Astrocyte (in vitro differentiated cells and primary cell): Measurements from ENCODE around the gene SLC25A13. TPM values are rescaled to one million over a fixed set of nuclear protein-coding genes. Genes with fewer than 3 reads are reported as not detected.

Experiments
- DNase-seq: peaks from one replicate; pipeline ENCODE4 v3.0.0-alpha.2; 2010; ENCODE audit warnings: low read depth
- FAIRE-seq: peaks from 2 replicates; lab custom pipeline; 2011; peaks lifted over from hg19 to GRCh38; lab: Jason Lieb, UNC
- H2AFZ ChIP-seq: 2 replicates; pipeline ENCODE4 v1.6.0; 2012; ENCODE audit warnings: low read depth, low read length, inconsistent platforms
- H3K27ac ChIP-seq: 2 replicates; pipeline ENCODE4 v1.5.1; 2011; ENCODE audit warnings: low read depth, low read length, inconsistent platforms
- H3K27me3 ChIP-seq: 2 replicates; pipeline ENCODE4 v1.6.0; 2011; ENCODE audit warnings: low read length, inconsistent platforms; ENCODE audit not compliant: insufficient read depth
- H3K36me3 ChIP-seq: 2 replicates; pipeline ENCODE4 v1.5.1; 2011; ENCODE audit warnings: low read length, inconsistent platforms; ENCODE audit not compliant: insufficient read depth
- H3K4me1 ChIP-seq: 2 replicates; pipeline ENCODE4 v1.5.1; 2011; ENCODE audit warnings: low read length, inconsistent platforms; ENCODE audit not compliant: insufficient read depth
- H3K4me2 ChIP-seq: 2 replicates; pipeline ENCODE4 v1.6.0; 2012; ENCODE audit warnings: low read length, inconsistent platforms
- H3K4me3 ChIP-seq: 2 replicates; pipeline ENCODE4 v1.5.1; 2011; ENCODE audit warnings: low read depth, mild to moderate bottlenecking, low read length, inconsistent platforms; ENCODE audit not compliant: insufficient read depth
- H3K79me2 ChIP-seq: 2 replicates; pipeline ENCODE4 v1.6.0; 2012; ENCODE audit warnings: mild to moderate bottlenecking, low read length, inconsistent platforms; ENCODE audit not compliant: insufficient read depth
- H3K9ac ChIP-seq: 2 replicates; pipeline ENCODE4 v1.6.0; 2012; ENCODE audit warnings: mild to moderate bottlenecking, low read length, inconsistent platforms
- H3K9me3 ChIP-seq: 2 replicates; pipeline ENCODE4 v1.5.1; 2012; ENCODE audit warnings: low read depth, mild to moderate bottlenecking, low read length, inconsistent platforms; ENCODE audit not compliant: insufficient read depth
- H4K20me1 ChIP-seq: 2 replicates; pipeline ENCODE4 v1.6.0; 2012; ENCODE audit warnings: low read length, inconsistent platforms; ENCODE audit not compliant: insufficient read depth
- H3K27ac Mint-ChIP-seq: one replicate; pipeline ENCODE4 v1.8.0; 2021; ENCODE audit warnings: mild to moderate bottlenecking, mixed read lengths; ENCODE audit not compliant: unreplicated experiment
- H3K27me3 Mint-ChIP-seq: one replicate; pipeline ENCODE4 v1.8.0; 2021; ENCODE audit warnings: low read depth, mixed read lengths; ENCODE audit not compliant: unreplicated experiment
- H3K36me3 Mint-ChIP-seq: one replicate; pipeline ENCODE4 v1.8.0; 2021; ENCODE audit warnings: low read depth, mixed read lengths; ENCODE audit not compliant: unreplicated experiment
- H3K4me1 Mint-ChIP-seq: one replicate; pipeline ENCODE4 v1.8.0; 2021; ENCODE audit warnings: low read depth, mixed read lengths; ENCODE audit not compliant: unreplicated experiment
- H3K4me3 Mint-ChIP-seq: one replicate; pipeline ENCODE4 v1.8.0; 2021; ENCODE audit warnings: mild to moderate bottlenecking, moderate library complexity, mixed read lengths; ENCODE audit not compliant: unreplicated experiment
- H3K9me3 Mint-ChIP-seq: one replicate; pipeline ENCODE4 v1.8.0; 2021; ENCODE audit warnings: mild to moderate bottlenecking, mixed read lengths; ENCODE audit not compliant: unreplicated experiment
- CTCF ChIP-seq: IDR thresholded peaks from 2 replicates; pipeline ENCODE4 v1.5.1; 2011; ENCODE audit warnings: low read depth, mild to moderate bottlenecking, inconsistent platforms, low read length, moderate library complexity; ENCODE audit not compliant: insufficient read depth
- EZH2 ChIP-seq: IDR thresholded peaks from 2 replicates; pipeline ENCODE4 v1.6.1; 2012; ENCODE audit warnings: mild to moderate bottlenecking, low read length, inconsistent platforms; ENCODE audit not compliant: insufficient read depth
- total RNA-seq: library from RNA; stranded (reverse); gene quantifications from 2 replicates; pipeline ENCODE4 v1.2.1, GENCODE V29; 2021

The SLC25A13 gene
- total RNA-seq, 1 donor from 2014 or later, result 58.1 TPM

GRCh38 chr7:96273716-96274115, 48.2 kb downstream of the SLC25A13 start:
- peaks cover 11% of the 10 kb centered on the region for H3K9me3 Mint-ChIP-seq
- no peaks in the 10 kb centered on the region for H3K4me1 Mint-ChIP-seq
- H3K27ac Mint-ChIP-seq, result no peak overlapping the region
- FAIRE-seq, result no peak
- Histone ChIP-seq H4K20me1 (no peaks in the 10 kb centered on the region), H3K27me3 (no peaks in the 10 kb centered on the region), H3K4me2 (no peak overlapping the region), H3K9me3 (no peaks in the 10 kb centered on the region), H3K4me1 (no peaks in the 10 kb centered on the region), H3K36me3 (no peaks in the 10 kb centered on the region), H3K79me2 (no peaks in the 10 kb centered on the region), H3K27ac (no peak overlapping the region), H2AFZ (no peak overlapping the region), H3K9ac (no peak overlapping the region), H3K4me3 (no peak overlapping the region)
- no peak for TF ChIP-seq EZH2
- no peak for TF ChIP-seq CTCF
- peaks cover 23% of the 10 kb centered on the region for H3K36me3 Mint-ChIP-seq
- H3K4me3 Mint-ChIP-seq, result no peak overlapping the region
- no peaks in the 10 kb centered on the region for H3K27me3 Mint-ChIP-seq
- no peak for DNase-seq

GRCh38 chr7:96269246-96269994, 52.5 kb downstream of the SLC25A13 start:
- Mint-ChIP-seq H3K27ac (no peak overlapping the region), H3K4me3 (no peak overlapping the region), H3K9me3 (peaks cover 5% of the 10 kb centered on the region), H3K4me1 (no peaks in the 10 kb centered on the region), H3K27me3 (no peaks in the 10 kb centered on the region), H3K36me3 (peaks cover 15% of the 10 kb centered on the region)
- FAIRE-seq (no peak), DNase-seq (no peak)
- Histone ChIP-seq H3K36me3 (no peaks in the 10 kb centered on the region), H3K27me3 (no peaks in the 10 kb centered on the region), H3K4me2 (no peak overlapping the region), H4K20me1 (no peaks in the 10 kb centered on the region), H3K4me1 (no peaks in the 10 kb centered on the region), H3K79me2 (no peaks in the 10 kb centered on the region), H3K27ac (no peak overlapping the region), H3K9ac (no peak overlapping the region), H2AFZ (no peak overlapping the region), H3K4me3 (no peak overlapping the region), H3K9me3 (no peaks in the 10 kb centered on the region)
- no peak for TF ChIP-seq EZH2
- no peak for TF ChIP-seq CTCF

- Mint-ChIP-seq H3K9me3 (peaks cover 3% of the 10 kb centered on the region), H3K4me3 (no peak overlapping the region), H3K27ac (no peak overlapping the region), H3K36me3 (peaks cover 8% of the 10 kb centered on the region), H3K4me1 (peaks cover 2% of the 10 kb centered on the region), H3K27me3 (no peaks in the 10 kb centered on the region)
- FAIRE-seq (no peak), DNase-seq (no peak)
- no peak for TF ChIP-seq EZH2
- TF ChIP-seq CTCF, result no peak
- Histone ChIP-seq H3K9me3 (no peaks in the 10 kb centered on the region), H3K4me3 (no peak overlapping the region), H3K4me1 (no peaks in the 10 kb centered on the region), H3K27ac (no peak overlapping the region), H3K4me2 (no peak overlapping the region), H4K20me1 (no peaks in the 10 kb centered on the region), H2AFZ (no peak overlapping the region), H3K9ac (no peak overlapping the region), H3K36me3 (no peaks in the 10 kb centered on the region), H3K27me3 (no peaks in the 10 kb centered on the region), H3K79me2 (no peaks in the 10 kb centered on the region)
These were observed 55.3 kb downstream of the SLC25A13 start for GRCh38 chr7:96266580-96266979.
